A549 (cell line): ENCODE measurements around the gene CHCHD6. TPM values are rescaled to one million over a fixed set of nuclear protein-coding genes. Genes with fewer than 3 reads are reported as not detected.

Experiments
- ATAC-seq, 2 experiments: fragments of 200-7000 bp in 1 of 2; fragments of >200 bp in 1 of 2; cut with Nextera tagmentation in 1 of 2; cut with Tn5 transposase in 1 of 2; 3 replicates each; pipeline versions ENCODE4 v1.8.0 to v1.9.1; 2018 to 2020; ENCODE audit warnings: mild to moderate bottlenecking in 1 of 2, moderate library complexity in 1 of 2
- CTCF ChIA-PET: fragments of 300-600 bp; sonication (Branson Sonifier 250); formaldehyde crosslinking; extraction: SDS; loops from one replicate; lab custom pipeline; 2021; ENCODE audit warnings: antibody characterized with exemption, inconsistent platforms; lab: Yijun Ruan, JAX
- POLR2A ChIA-PET: fragments of 350-600 bp; formaldehyde crosslinking; extraction: SDS; loops from one replicate; lab custom pipeline; 2021; ENCODE audit warnings: antibody characterized with exemption, inconsistent platforms; lab: Yijun Ruan, JAX
- DNase-seq, 2 experiments: peaks; one replicate each; pipeline versions ENCODE4 v3.0.0 to v3.0.0-alpha.2; 2011 to 2016; ENCODE audit warnings: low read depth in 1 of 2, low spot score in 1 of 2
- FAIRE-seq: peaks from 2 replicates; lab custom pipeline; 2011; peaks lifted over from hg19 to GRCh38; lab: Jason Lieb, UNC
- H3K27ac ChIP-seq, 2 experiments: fragments of >200 bp; sonication (Bioruptor Twin); formaldehyde crosslinking; 3 replicates each; pipeline ENCODE4 v1.5.1; 2016 to 2017
- H3K4me1 ChIP-seq: fragments of >200 bp; sonication (Bioruptor Twin); formaldehyde crosslinking; 3 replicates; pipeline ENCODE4 v1.6.1; 2016
- H3K4me2 ChIP-seq: fragments of >200 bp; sonication (Bioruptor Twin); formaldehyde crosslinking; 3 replicates; pipeline ENCODE4 v1.6.1; 2016
- H3K4me3 ChIP-seq: fragments of >200 bp; sonication (Bioruptor Twin); formaldehyde crosslinking; 3 replicates; pipeline ENCODE4 v1.5.1; 2016
- H3K9me3 ChIP-seq: fragments of >200 bp; sonication (Bioruptor Twin); formaldehyde crosslinking; 3 replicates; pipeline ENCODE4 v1.6.1; 2016
- BHLHE40 ChIP-seq: IDR thresholded peaks from 2 replicates; pipeline ENCODE4 v1.6.1; 2012; ENCODE audit warnings: low read depth, low read length, inconsistent platforms
- CEBPB ChIP-seq, 2 experiments: fragments of >200 bp in 1 of 2; sonication (Bioruptor Twin) in 1 of 2; formaldehyde crosslinking in 1 of 2; IDR thresholded peaks; 2 replicates each; pipeline ENCODE4 v1.6.1; 2012 to 2016
- CHD4 ChIP-seq: fragments of 200-600 bp; sonication (generic); IDR thresholded peaks from 2 replicates; pipeline ENCODE4 v1.6.1; 2016; ENCODE audit warnings: antibody characterized with exemption, mild to moderate bottlenecking, borderline replicate concordance
- EHF ChIP-seq: fragments of 250-450 bp; sonication (Bioruptor Pico); IDR thresholded peaks from 2 replicates; pipeline ENCODE4 v1.5.0; 2020; ENCODE audit warnings: mild to moderate bottlenecking
- EHMT2 ChIP-seq: fragments of 200-600 bp; sonication (generic); IDR thresholded peaks from 2 replicates; pipeline ENCODE4 v1.6.1; 2016; ENCODE audit warnings: antibody characterized with exemption, low read depth, mild to moderate bottlenecking, moderate library complexity
- ELK1 ChIP-seq: fragments of 150-350 bp; IDR thresholded peaks from 2 replicates; pipeline ENCODE4 v1.6.1; 2014; ENCODE audit warnings: low read depth, mild to moderate bottlenecking, low read length
- FOXS1 ChIP-seq: fragments of 250-450 bp; sonication (Bioruptor Pico); IDR thresholded peaks from 2 replicates; pipeline ENCODE4 v1.5.0; 2020; ENCODE audit warnings: mild to moderate bottlenecking, moderate library complexity
- GATA3 ChIP-seq: IDR thresholded peaks from 2 replicates; pipeline ENCODE4 v1.6.1; 2012; ENCODE audit warnings: borderline replicate concordance
- HEYL ChIP-seq: fragments of 250-450 bp; sonication (Bioruptor Pico); IDR thresholded peaks from 2 replicates; pipeline ENCODE4 v1.8.0; 2021; ENCODE audit warnings: mild to moderate bottlenecking, moderate library complexity
- HOXA7 ChIP-seq: fragments of 250-450 bp; sonication (Bioruptor Pico); IDR thresholded peaks from 2 replicates; pipeline ENCODE4 v1.5.0; 2020; ENCODE audit warnings: mild to moderate bottlenecking, moderate library complexity
- JUNB ChIP-seq: fragments of >200 bp; sonication (Bioruptor Twin); formaldehyde crosslinking; IDR thresholded peaks from 2 replicates; pipeline ENCODE4 v1.6.1; 2016
- KDM5A ChIP-seq: fragments of 200-600 bp; sonication (generic); IDR thresholded peaks from 2 replicates; pipeline ENCODE4 v1.6.1; 2016; ENCODE audit warnings: antibody characterized with exemption, mild to moderate bottlenecking
- MAFK ChIP-seq: fragments of 450-650 bp; IDR thresholded peaks from 2 replicates; pipeline ENCODE4 v1.6.1; 2014; ENCODE audit not compliant: partially characterized antibody
- MAZ ChIP-seq: fragments of 150-350 bp; IDR thresholded peaks from 2 replicates; pipeline ENCODE4 v1.6.1; 2014; ENCODE audit warnings: antibody characterized with exemption, low read depth, low read length, borderline replicate concordance
- NPAS2 ChIP-seq: fragments of 250-450 bp; sonication (Bioruptor Pico); IDR thresholded peaks from 2 replicates; pipeline ENCODE4 v1.8.0; 2022; ENCODE audit warnings: mild to moderate bottlenecking, moderate library complexity, borderline replicate concordance
- PHF8 ChIP-seq: fragments of 200-600 bp; sonication (generic); IDR thresholded peaks from 2 replicates; pipeline ENCODE4 v1.6.1; 2016; ENCODE audit warnings: low read depth, mild to moderate bottlenecking, antibody characterized with exemption, moderate library complexity, borderline replicate concordance
- POLR2A ChIP-seq: IDR thresholded peaks from 2 replicates; pipeline ENCODE4 v1.6.1; 2012; ENCODE audit warnings: mild to moderate bottlenecking, low read length
- REST ChIP-seq: fragments of 200-600 bp; sonication (generic); IDR thresholded peaks from 2 replicates; pipeline ENCODE4 v1.6.1; 2016; ENCODE audit warnings: antibody characterized with exemption, mild to moderate bottlenecking, moderate library complexity
- RFX5 ChIP-seq: fragments of 450-650 bp; IDR thresholded peaks from 2 replicates; pipeline ENCODE4 v1.7.1; 2014; ENCODE audit warnings: antibody characterized with exemption, mild to moderate bottlenecking, moderate library complexity
- RNF2 ChIP-seq: fragments of 200-600 bp; sonication (generic); IDR thresholded peaks from 2 replicates; pipeline ENCODE4 v1.6.1; 2016; ENCODE audit warnings: low read depth, mild to moderate bottlenecking, antibody characterized with exemption, moderate library complexity, borderline replicate concordance
- SMC3 ChIP-seq: fragments of >200 bp; sonication (Bioruptor Twin); formaldehyde crosslinking; IDR thresholded peaks from 3 replicates; pipeline ENCODE4 v1.6.1; 2018; ENCODE audit warnings: inconsistent platforms
- TP53 ChIP-seq: fragments of 250-450 bp; sonication (Bioruptor Pico); IDR thresholded peaks from 2 replicates; pipeline ENCODE4 v1.5.0; 2021; ENCODE audit warnings: mild to moderate bottlenecking, moderate library complexity
- ZC3H11A ChIP-seq: fragments of 450-650 bp; IDR thresholded peaks from 2 replicates; pipeline ENCODE4 v1.6.1; 2014; ENCODE audit warnings: antibody characterized with exemption, mild to moderate bottlenecking
- ZFP36 ChIP-seq: fragments of 450-650 bp; IDR thresholded peaks from 2 replicates; pipeline ENCODE4 v1.6.1; 2014; ENCODE audit warnings: borderline replicate concordance; ENCODE audit not compliant: partially characterized antibody
- ZNF302 ChIP-seq: fragments of 250-450 bp; sonication (Bioruptor Pico); IDR thresholded peaks from 2 replicates; pipeline ENCODE4 v1.9.0; 2021; ENCODE audit warnings: inconsistent platforms, mild to moderate bottlenecking, moderate library complexity
- WGBS: methylation state at CpG from one replicate; pipeline ENCODE4 v1.1.6; 2017; ENCODE audit errors: missing lambda C conversion rate; 5-methylcytosine and 5-hydroxymethylcytosine counted together
- polyA plus RNA-seq, 4 experiments: library from polyadenylated mRNA; depleted of rRNA in 3 of 4; stranded (reverse); fragments of >200 nt; fragmentation: RNase III in 1 of 4; extraction: RNeasy Plus Mini Kit Qiagen cat#74134 plus additional on column Dnase treatment in 1 of 4; gene quantifications; 2 replicates in 3 of 4; 3 replicates in 1 of 4; pipeline ENCODE4 v1.2.3, GENCODE V29; 2011 to 2017
- TF ChIP-seq, protein P1 (sequence below): IDR thresholded peaks from 2 replicates; pipeline ENCODE4 v1.6.1; 2012
- TF ChIP-seq, protein P2 (sequence below): fragments of 250-450 bp; sonication (Bioruptor Pico); IDR thresholded peaks from 2 replicates; pipeline ENCODE4 v1.5.0; 2021; ENCODE audit warnings: mild to moderate bottlenecking, moderate library complexity, borderline replicate concordance
- TF ChIP-seq, protein P3 (sequence below): fragments of 250-450 bp; sonication (Bioruptor Pico); IDR thresholded peaks from 2 replicates; pipeline ENCODE4 v1.5.0; 2020; ENCODE audit warnings: low read depth, mild to moderate bottlenecking, moderate library complexity

Gene CHCHD6
- polyA plus RNA-seq, 2 of the 4 experiments (the other 2 are of a cell fraction), result 15.0 to 18.1 TPM

DNA sequence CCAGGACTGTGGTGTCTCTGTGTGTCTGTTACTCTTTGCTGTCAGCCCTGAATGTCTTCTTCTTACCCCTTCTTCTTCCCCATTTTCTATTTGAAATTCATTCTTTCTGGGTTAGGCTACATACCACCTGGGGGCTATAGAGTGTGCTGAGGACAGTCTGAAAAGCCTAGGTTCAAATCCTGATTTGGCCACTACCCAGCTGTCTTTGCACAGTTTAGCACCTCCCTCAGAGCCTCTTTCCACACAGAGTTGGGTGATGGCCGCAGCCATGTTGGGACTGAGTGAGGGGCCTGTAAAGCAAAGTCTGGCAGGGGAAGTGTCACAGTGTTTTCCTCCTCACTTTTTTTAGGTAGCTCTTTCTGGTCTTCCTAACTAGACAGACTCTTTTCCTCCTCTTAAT, 113.7 kb downstream of the CHCHD6 start:
- H3K27ac ChIP-seq, result no peak overlapping the region
- H3K9me3 ChIP-seq, result no peaks in the 10 kb centered on the region
- WGBS, result 82% methylated on average over 1 of the region's 1 CpG
- no peak for FAIRE-seq
- DNase-seq, result no peak
- no peaks in the 10 kb centered on the region for H3K4me1 ChIP-seq
- TF ChIP-seq EHF (CRISPR knock-in tag), result no peak
- no peak for TF ChIP-seq KDM5A
- TF ChIP-seq FOXS1 (CRISPR knock-in tag), result no peak
- TF ChIP-seq, protein P1, sequence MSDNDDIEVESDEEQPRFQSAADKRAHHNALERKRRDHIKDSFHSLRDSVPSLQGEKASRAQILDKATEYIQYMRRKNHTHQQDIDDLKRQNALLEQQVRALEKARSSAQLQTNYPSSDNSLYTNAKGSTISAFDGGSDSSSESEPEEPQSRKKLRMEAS, result no peak
- no peak for TF ChIP-seq PHF8
- no peak for TF ChIP-seq ELK1
- no peak for TF ChIP-seq BHLHE40
- no peak for TF ChIP-seq POLR2A
- TF ChIP-seq HEYL, result no peak
- TF ChIP-seq, protein P2, sequence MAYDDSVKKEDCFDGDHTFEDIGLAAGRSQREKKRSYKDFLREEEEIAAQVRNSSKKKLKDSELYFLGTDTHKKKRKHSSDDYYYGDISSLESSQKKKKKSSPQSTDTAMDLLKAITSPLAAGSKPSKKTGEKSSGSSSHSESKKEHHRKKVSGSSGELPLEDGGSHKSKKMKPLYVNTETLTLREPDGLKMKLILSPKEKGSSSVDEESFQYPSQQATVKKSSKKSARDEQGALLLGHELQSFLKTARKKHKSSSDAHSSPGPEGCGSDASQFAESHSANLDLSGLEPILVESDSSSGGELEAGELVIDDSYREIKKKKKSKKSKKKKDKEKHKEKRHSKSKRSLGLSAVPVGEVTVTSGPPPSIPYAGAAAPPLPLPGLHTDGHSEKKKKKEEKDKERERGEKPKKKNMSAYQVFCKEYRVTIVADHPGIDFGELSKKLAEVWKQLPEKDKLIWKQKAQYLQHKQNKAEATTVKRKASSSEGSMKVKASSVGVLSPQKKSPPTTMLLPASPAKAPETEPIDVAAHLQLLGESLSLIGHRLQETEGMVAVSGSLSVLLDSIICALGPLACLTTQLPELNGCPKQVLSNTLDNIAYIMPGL (CRISPR knock-in tag), result no peak
- no peak for TF ChIP-seq TP53
- TF ChIP-seq ZNF302 (CRISPR knock-in tag), result no peak
- TF ChIP-seq, all 56 proteins: peak for 0
- Histone ChIP-seq H3K4me3 (no peak overlapping the region), H3K4me2 (no peak overlapping the region)
- CTCF ChIA-PET, result interaction anchor here (0.7 to 1.0 kb wide), 2 partner anchors 127 to 363 kb away, joined by 3 read pairs; no protein-coding TSS in a partner anchor
- no peak for ATAC-seq
- POLR2A ChIA-PET, result no interaction called here

GRCh38 chr3:126818400-126819095, 114.5 kb downstream of the CHCHD6 start:
- no peak overlapping the region for H3K4me3 ChIP-seq
- FAIRE-seq (no peak), DNase-seq (no peak), ATAC-seq (no peak)
- CTCF ChIA-PET, result interaction anchor here (0.7 to 1.4 kb wide), 3 partner anchors 66 to 362 kb away, joined by 3 to 5 read pairs (median 3); no protein-coding TSS in a partner anchor
- TF ChIP-seq NPAS2 (CRISPR knock-in tag) (no peak), ZC3H11A (no peak), JUNB (no peak), ZFP36 (no peak), GATA3 (no peak), SMC3 (no peak), EHMT2 (no peak), HOXA7 (CRISPR knock-in tag) (no peak), TP53 (no peak), MAFK (no peak), REST (no peak), RNF2 (no peak), CEBPB (IDR thresholded peaks at IDR 0.05) (no peak), RFX5 (no peak), MAZ (no peak), CHD4 (no peak), ZNF302 (CRISPR knock-in tag) (no peak)
- TF ChIP-seq, protein P1, result no peak
- TF ChIP-seq, protein P3, sequence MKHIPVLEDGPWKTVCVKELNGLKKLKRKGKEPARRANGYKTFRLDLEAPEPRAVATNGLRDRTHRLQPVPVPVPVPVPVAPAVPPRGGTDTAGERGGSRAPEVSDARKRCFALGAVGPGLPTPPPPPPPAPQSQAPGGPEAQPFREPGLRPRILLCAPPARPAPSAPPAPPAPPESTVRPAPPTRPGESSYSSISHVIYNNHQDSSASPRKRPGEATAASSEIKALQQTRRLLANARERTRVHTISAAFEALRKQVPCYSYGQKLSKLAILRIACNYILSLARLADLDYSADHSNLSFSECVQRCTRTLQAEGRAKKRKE (CRISPR knock-in tag), result no peak
- no peaks in the 10 kb centered on the region for H3K9me3 ChIP-seq
- no peak overlapping the region for H3K4me2 ChIP-seq
- H3K4me1 ChIP-seq, result no peaks in the 10 kb centered on the region
- H3K27ac ChIP-seq, result no peak overlapping the region
- WGBS, result 91% methylated on average over 5 of the region's 8 CpGs
- POLR2A ChIA-PET, result no interaction called here
